HG03280 (cell line): ENCODE measurements around the gene DCUN1D3.
"Not testable (repeated sequence)": the region's sequence is repeated elsewhere in the genome, so short reads cannot be mapped to it uniquely, and the experiment has no call there.

Source experiments
- ATAC-seq: cut with Tn5 transposase; IDR thresholded peaks from one replicate; pipeline ENCODE4 v1.9.1; 2021; ENCODE audit warnings: mild to moderate bottlenecking, moderate library complexity; ENCODE audit not compliant: unreplicated experiment

The DCUN1D3 gene

DNA sequence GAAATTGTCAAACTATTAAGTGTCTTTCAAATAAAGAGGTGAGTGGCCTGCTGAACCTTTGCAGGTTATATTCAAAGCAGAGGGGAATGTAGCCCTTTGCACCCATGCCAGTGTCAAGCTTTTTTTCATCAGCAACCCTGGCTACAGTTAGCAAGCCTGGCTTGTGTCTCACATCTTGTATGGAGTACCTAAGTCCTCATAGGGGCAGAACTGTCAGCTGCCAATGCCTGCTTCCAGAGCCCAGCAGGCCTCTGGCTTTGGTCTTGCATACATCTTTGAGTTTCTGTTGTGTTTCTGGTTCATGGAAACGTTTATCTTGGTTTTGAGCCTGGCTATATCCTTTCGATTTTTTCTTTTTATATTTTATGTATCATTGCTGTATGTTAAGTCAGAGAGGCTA, 67.1 kb downstream of the DCUN1D3 start:
- ATAC-seq = no peak

DNA sequence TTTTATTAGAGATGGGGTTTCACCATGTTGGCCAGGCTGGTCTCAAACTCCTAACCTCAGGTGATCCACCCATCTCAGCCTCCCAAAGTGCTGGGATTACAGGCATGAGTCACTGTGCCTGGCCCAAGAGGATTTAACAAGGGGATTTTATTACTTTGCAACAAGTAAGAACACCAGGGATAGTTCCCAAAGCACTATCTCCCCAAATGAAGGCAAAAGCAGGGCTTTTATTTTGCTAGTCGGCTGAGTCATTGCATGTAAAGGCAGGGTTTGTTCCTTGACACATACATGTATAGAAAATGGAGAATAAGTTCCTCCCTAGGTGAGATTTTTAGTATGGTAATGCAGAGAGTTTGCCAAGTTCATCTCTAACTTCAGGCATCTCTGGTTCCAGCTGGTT, 69.8 kb downstream of the DCUN1D3 start:
- ATAC-seq = no peak

DNA sequence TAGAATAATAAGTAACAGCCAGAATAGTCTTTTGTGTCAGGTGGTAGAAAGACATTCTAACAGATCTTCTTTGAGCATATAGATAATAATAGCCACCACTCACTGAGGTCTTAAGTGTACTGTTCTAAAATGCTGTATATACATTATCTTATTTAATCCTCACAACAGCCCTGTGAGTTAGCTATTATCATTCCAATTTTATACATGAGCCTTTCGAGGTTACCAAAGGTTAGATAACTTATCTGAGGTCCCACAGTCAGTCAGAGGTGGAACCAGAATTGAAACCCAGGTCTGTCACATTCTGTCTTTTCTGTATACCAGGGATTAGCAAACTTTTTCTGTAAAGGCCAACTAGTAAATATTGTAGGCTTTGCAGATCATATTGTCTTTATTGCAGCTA, 70.6 kb downstream of the DCUN1D3 start:
- ATAC-seq = no peak

DNA sequence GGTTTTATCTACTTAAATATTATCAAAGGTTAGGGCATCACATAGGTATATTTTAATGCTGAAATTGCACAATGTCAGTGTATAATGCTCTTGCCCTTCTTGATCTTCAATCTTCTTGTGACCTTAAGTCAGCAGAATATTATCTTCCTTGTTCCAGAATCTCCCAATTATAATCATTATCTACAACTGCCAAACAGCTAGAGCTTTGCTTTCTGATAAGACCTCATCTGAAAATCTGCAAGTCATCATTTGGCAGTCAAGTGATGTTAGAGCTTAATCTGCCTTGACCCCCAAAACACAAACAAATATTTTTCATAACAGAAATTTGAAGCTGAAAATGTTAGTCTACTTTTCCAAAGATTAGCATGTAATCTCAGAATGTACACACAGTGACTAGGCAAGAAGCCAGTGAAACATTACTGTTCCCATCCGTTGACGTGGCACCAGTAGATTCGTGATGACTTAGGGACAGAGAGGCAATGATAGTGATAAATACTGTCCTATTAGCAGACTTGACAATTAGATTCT, 74.1 kb downstream of the DCUN1D3 start:
- ATAC-seq = no peak

DNA sequence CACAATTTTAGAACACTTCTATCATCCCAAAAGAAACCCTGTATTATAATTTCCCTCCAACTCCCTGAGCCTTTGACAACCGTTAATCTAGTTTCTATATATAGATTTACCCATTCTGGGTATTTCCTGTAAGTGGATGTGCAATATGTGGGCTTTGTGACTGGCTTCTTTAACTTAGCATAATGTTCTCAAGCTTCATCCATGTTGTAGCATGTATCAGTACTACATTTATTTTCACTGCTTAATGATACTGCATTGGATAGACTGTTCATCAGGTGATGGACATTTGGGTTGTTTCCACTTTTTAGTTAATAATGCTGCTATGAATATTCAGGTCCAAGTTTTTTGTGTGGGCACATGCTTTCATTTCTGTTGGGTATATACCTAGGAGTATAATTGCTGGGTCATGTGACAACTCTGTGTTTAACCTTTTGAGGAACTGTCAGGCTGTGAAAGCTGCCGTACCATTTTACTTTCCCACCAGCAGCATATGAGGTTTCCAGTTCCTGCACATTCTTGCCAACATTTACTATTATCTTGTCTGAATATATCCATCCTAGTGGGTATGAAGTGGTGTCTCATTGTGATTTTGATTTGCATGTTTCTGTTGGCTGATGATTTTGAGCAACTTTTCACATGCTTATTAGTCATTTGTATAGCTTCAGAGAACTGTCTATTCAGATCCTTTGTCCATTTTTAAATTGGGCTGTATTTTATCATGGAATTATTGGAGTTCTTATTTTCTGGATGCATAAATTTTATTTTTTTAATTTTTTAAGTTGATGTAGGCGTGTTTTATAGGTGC, 77.4 kb downstream of the DCUN1D3 start:
- no peak for ATAC-seq

DNA sequence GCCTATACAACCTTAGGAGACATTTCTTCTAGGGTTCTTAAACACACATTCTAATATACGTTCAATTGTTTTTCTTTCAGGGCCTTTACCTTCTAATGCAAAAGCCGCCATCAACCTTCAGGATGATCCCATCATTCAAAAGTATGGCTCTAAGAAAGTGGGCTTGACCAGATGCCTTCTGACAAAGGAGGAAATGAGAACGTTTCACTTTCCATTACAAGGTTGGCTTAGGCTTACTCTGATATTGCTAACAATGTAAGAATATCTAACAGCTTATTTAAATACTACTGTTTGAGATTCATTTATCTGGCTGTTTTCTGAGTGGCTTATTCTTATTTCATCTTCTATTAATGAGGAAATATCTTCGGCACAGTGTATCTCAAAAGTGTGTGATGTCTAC, 78.5 kb downstream of the DCUN1D3 start:
- ATAC-seq = no peak

DNA sequence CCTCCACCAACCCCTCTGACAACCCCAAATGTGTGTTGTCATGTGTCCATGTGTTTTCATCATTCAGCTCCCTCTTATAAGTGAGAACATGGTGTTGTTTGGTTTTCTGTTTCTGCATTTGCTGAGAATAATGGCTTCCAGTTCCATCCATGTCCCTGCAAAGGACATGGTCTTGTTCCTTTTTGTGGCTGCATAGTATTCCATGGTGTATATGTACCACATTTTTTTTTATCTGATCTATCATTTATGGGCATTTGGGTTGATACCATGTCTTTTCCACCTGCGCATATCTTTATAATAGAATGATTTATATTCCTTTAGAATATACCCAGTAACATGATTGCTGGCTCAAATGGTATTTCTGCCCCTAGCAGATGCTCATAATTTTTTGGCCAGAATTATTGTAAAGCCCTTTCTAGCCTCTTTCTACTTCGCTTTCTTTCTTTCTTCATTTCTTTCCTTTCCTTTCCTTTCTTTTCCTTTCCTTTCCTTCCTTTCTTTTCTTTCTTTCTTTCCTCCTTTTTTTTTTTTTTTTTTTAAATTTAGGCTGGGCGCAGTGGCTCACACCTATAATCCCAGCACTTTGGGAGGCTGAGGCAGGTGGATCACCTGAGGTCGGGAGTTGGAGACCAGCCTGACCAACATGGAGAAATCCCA, 81.1 kb downstream of the DCUN1D3 start:
- no peak for ATAC-seq

DNA sequence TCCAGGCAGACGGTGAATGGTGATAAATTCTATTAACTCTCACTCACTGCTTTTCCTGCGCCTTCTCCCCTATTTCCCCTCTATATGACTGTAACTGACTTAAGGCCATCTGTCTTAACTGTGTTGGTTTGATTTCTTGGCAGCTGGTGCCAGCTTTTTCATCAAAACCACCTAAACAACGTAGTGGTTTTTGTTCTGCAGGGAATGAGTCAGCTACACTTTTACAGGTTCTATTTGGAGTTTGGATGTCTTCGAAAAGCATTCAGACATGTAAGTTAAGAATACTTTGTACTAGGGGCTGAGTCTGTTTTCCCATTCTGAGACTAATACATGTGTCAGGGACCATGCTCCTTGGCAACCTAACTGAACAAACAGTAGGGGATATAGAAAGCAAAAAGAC, 85.4 kb downstream of the DCUN1D3 start:
- no peak for ATAC-seq

DNA sequence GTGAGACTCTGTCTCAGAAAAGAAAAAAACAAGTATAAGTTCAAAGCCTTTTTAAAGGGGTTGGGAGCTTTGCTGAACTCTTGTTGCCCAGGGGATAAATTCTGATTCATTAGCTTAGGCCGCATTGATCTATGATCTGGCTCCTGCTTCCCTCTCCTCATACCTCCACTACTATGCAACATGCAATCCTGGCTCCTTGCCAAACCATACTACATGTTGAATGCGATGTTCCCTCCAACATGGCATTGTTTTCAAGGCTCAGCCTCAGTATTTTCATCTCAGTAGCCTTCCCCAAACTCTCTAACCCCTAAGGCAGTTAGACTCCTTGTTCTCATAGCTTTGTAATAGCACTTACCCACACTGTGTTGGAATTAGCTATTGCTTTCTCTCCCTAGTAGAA, 87.6 kb downstream of the DCUN1D3 start:
- no peak for ATAC-seq

DNA sequence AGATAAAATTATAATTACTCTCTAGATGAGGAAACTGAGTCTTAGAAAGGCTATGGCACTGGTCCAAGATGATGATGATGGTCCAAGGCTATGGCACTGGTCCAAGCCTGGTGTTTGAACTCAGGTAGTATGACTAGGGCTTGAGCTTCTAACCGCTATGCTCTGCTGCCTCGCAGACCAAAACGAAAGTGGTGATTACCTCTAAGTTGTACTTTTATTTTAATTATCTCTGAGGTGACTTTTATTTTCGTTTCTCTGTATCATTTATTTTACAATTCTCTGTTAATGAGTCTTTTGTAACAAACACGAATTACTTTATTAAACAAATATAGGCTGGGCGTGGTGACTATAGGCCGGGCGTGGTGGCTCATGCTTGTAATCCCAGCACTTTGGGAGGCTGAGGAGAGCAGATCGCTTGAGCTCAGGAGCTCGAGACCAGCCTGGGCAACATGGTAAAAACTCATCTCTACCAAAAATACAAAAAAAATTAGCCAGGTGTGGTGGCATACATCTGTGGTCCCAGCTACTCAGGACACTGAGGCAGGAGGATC, 88.2 kb downstream of the DCUN1D3 start:
- no peak for ATAC-seq

DNA sequence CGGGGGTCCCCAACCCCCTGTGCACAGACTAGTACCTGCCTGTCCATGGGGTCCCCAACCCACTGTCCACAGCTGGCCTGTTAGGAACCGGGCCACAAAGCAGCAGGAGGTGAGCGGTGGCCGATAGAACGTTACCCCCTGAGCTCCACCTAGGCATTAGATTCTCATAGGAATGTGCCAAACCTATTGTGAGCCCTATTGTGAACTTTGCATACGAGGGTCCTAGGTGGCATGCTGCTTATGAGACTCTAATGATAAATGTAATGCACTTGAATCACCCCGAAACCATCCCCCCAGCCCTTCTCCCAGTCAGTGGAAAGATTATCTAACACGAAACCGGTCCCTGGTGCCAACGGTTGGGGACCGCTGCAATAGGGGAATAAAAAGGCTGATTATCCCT, 92.3 kb downstream of the DCUN1D3 start:
- ATAC-seq = no peak

DNA sequence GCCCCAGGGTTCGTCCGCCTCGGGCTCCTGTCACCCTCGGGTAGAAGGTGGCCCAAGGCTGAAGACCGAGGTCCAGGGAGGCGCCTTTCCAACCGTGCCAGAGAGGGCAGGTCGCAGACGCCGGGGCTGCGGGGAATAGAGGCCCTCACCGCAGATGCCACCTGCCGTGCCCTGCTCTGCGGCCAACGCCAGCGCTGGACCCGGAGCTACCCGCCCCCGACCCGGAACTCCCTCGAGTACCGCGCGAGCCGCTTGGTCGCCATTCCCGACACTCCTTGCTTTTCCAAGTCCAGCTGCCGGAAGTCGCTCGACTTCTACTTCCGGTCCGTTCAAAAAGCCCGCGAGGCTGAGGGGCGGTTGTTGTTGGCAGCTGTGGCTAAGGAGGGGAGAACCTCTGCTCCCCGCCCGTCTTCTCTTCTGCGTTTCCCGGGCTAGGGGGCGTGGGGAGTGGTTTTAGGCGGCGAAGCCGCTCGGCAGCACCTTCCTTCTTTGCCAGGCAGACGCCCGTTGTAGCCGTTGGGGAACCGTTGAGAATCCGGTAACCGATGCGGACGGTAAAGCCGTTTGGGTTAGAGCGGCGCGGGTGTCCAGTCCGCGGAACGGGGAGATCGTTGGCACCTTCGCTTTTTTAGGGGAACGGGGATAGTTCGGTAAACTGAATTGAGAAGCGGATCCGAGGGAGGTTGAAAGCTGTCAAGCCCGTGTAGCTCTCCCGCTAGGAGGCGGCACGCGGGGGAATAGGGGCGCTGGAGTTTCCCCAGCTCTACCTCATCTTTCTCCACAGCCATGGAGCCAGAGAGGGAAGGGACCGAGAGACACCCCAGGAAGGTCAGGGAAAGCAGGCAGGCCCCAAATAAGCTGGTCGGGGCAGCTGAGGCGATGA, 93.7 kb downstream of the DCUN1D3 start, which contains the start of the genes ERI2 and REXO5:
TSS of gene ERI2 (minus strand) at position 305 of the 883 bp plus-strand sequence. CDS start at position 263, 42 bp downstream.
TSS of gene REXO5 (plus strand) at position 360 of the 883 bp plus-strand sequence. CDS start at position 787, 427 bp downstream.
- peak; percentile 86 for ATAC-seq

DNA sequence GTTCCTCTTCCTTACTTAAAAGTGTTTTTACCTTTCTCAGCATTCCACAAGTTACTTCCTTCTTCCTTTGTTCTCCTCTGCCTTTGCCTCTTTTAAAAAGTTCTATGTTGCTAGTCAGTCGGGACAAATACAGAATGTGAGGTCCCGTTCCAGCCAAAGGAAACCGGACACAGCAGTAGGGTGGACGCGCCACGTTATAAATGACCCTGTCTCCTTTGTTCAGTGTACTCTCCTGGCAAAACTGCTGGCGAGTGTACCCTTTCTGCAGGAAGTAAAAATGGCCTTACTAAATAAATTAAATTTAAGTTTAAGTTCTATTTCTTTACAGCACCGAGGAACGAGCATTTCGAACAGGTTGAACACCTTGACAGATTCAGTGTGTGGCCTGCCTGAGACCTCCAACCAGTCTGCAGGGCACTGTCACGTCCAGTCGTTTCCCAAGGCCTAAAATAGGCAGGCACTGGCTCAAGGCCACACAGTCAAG, 94.4 kb downstream of the DCUN1D3 start:
- not testable (repeated sequence) for ATAC-seq
